KBM-7 (cell line): ENCODE data around the gene HMMR.
"Not testable (repeated sequence)": the region's sequence is repeated elsewhere in the genome, so short reads cannot be mapped to it uniquely, and the experiment has no call there.

ENCODE experiments used
- DNase-seq: peaks from one replicate; pipeline ENCODE4 v3.0.0-alpha.2; 2015
- in situ Hi-C: fragments of 300-500 bp; cut with MboI; formaldehyde crosslinking; loops from 2 replicates; pipeline ENCODE4 v1.14.3; 2020; ENCODE audit warnings: low sequenced_read_pairs, low pct_unique_long_range_greater_than_20kb, mixed read lengths

The HMMR gene

GRCh38 chr5:163460562-163461171 is at the start of gene HMMR:
HMMR (plus strand) TSS chr5:163460632; CDS start chr5:163460693, 61 bp downstream.
- DNase-seq: no peak
- in situ Hi-C loops: no loop called here

DNA sequence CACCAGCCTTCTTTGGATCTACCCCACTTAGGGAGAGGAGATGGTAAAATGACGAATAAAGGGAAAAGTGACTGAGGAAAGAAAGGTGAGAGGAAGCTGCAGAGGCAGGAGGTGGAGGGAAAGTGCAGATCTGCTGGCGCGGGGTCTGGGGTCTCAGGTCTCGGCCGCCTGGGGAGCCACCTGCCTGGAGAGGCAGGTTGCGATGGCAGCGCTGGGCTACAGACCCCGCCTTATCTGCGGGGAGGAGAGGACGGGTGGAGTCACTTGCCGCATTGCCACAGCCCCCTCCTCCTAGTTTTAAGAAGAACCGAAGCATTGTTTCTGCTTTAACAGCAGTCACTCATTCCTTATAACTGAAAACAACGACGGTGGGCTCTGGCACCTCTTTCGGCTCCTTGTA is 44.8 kb upstream of the HMMR start:
- in situ Hi-C loops, DNase-seq: not testable (repeated sequence)

DNA sequence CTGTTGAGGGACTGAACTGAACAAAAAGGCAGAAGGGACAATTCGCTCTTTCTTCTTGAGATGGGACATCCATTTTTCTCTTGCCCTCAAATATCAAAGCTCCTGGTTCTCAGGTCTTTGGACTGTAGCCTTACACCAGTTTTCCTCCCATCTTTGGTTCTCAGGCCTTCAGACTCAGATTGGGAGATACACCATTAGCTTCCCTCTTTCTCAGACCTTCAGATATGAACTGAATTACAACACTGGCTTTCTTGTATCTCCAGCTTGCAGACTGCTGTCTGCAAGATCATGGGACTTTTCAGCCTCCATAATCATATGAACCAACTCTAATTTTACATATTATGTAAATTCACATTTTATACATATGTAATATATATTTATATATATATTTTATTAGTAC is 35.6 kb upstream of the HMMR start:
- no peak for DNase-seq
- in situ Hi-C loops: no loop called here

- in situ Hi-C loops: not testable (repeated sequence)
- peak; percentile 82 for DNase-seq
Observed at GRCh38 chr5:163426128-163426527, 34.3 kb upstream of the HMMR start.

DNA sequence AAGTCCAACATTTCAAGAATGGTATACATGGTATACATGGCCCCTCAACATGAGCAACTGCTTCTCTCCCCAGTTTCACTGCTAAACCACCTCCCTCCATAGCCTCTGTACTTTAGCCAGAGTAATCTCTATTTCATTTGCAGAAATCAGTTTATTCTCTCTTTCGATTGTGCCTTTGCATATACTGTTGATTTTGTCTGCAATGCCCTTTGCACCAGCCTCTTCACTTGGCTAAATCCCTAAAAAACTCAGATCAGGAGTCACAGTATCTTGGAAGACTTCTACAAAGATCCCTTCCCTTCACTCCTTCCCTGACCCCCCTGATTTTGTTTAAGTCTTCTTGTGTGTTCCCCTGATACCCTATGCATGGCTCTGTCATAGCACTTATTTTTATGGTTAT is 27.9 kb upstream of the HMMR start:
- in situ Hi-C loops: no loop called here
- no peak for DNase-seq

DNA sequence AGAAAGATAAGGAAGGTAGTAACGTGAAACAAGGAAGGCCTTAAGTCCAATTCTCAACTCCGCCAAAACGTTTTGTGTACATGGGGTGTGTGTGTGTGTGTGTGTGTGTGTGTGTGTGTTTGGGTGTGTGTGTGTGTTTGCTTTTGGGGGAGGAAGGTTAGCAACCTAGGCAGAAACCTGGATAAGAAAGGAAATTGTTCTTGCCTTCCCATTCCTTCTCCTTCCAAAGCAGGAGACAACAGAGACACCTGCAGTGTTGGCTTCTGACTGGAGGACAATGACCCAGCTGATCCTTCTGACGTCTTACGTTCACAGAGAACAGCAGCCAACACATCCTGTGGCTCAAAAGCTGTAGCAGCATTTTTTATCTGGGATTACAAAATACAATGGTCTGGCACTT is 27.2 kb upstream of the HMMR start:
- in situ Hi-C loops: no loop called here

DNA sequence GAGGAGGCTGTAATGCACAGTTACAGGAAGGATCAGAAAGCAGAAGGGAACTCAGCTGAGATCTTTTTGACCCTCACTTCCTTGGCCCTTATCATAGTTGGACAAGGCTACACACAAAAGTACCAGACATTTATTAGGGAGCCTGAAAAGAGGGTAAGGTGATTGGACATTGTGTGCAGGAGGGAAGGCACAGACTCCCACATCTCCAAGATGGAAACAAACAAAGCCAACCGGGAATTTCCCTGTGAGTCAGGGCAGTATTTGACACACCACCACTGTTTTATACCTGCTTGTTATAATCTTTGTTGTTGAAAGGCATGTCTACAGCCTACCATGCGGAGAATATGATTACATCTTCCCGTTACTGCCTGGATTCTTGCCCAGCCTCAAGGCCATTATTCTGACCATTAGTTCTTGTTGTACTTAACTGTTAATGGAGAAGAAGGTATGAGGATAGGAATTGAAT is 26.0 kb upstream of the HMMR start:
- in situ Hi-C loops: no loop called here
- DNase-seq: peak; percentile 39

More for the DNA sequence above, 27.2 kb upstream of the HMMR start:
- DNase-seq: no peak

- no peak for DNase-seq
- in situ Hi-C loops: no loop called here
Observed at GRCh38 chr5:163436515-163436914, 23.9 kb upstream of the HMMR start.

DNA sequence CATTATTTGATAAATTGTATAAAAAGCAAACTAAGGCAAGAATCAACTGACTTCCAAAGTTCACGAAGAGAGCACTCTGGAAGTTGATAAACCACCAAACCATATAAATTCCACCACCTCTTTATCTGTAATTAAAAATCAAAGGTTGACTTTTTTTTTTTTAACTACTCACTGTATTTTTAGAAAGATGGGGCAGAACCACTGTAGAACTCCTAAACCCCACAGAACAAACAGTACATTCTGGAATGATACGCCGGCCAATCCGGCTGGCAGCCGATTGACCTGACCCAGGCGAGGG is 23.5 kb upstream of the HMMR start:
- in situ Hi-C loops: no loop called here

DNA sequence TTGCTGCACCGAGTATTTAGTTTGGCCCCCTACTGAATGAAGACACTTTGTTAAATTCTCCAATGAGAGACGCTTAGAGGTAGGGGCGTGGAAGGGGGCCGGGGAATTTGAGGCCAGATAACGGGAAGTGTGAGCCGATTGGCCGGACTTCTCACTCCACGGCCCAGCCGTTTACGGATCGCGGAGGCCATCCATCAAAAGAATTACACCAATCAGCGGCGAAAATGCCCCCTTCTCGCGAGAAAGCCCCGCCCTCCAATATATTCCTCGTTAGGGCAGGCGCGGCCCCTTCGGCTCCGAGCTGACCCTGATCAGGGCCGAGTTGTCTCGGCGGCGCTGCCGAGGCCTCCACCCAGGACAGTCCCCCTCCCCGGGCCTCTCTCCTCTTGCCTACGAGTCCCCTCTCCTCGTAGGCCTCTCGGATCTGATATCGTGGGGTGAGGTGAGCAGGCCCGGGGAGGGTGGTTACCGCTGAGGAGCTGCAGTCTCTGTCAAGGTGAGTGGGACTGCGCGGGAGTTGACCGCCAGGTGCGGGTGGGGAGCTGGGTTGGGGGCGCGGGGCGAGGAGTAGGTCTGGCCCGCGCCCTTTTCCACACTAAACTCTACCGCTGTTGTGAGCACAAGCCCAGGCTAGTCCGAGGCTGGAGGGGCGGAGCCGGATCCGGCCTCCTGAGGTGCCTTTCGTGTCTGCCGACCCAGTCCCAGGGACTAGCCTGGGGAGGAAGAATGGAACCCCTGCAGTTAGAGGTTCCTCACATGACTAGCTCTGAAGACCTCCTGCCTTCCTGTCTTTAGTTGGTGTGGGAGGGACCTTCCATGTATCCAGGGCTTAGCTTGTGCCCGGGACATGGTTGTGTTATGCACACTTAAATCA is 22.9 kb upstream of the HMMR start, which contains the start of gene CCNG1:
Gene CCNG1 (plus strand): TSS at position 287 of the 874 bp plus-strand sequence. CDS start 1,662 bp downstream, outside the sequence.
- DNase-seq: peak; percentile 99
- in situ Hi-C loops: no loop called here

More for the DNA sequence above, 23.5 kb upstream of the HMMR start:
- DNase-seq: no peak

DNA sequence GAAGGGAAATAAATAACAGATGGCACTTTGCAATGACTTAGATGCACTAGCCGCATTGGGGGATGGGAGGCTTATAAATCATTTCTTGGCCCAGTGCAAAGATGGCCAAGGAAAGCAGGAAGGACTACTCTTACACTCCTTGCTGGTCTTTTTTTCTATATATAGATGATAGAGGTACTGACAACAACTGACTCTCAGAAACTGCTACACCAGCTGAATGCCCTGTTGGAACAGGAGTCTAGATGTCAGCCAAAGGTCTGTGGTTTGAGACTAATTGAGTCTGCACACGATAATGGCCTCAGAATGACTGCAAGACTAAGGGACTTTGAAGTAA is 21.4 kb upstream of the HMMR start:
- in situ Hi-C loops: no loop called here

DNA sequence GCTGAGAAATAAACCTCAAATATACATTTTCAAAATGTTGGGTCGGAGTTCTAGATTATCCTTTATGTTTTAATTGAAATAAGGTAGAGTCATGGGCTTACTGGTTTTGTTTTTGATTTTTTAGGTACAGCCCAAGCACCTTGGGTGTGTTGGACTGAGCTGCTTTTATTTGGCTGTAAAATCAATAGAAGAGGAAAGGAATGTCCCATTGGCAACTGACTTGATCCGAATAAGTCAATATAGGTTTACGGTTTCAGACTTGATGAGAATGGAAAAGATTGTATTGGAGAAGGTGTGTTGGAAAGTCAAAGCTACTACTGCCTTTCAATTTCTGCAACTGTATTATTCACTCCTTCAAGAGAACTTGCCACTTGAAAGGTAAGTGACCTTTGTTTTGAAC is 19.5 kb upstream of the HMMR start:
- no peak for DNase-seq
- in situ Hi-C loops: no loop called here

More for the DNA sequence above, 21.4 kb upstream of the HMMR start:
- peak; percentile 95 for DNase-seq

DNA sequence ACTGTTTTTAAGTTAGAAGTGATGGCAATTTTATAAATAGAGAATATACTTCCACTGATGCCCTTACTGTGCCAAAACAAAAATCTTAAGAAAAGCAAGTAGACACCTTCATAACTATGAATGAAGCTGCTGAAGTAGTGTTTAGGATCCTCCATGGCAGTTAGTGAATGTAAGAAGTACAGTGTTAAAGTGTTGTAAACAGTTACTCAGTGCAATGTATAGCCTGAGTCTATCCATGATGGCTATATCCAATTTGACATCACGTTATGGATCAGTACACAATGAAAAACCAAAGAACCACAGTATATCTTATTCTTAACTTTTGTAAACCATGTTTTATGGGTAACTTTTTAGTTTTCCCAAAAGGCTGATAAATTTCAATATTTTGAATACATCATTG is 15.9 kb upstream of the HMMR start:
- in situ Hi-C loops: no loop called here
- DNase-seq: no peak

GRCh38 chr5:163445345-163445744 is 15.1 kb upstream of the HMMR start:
- no peak for DNase-seq
- in situ Hi-C loops: no loop called here

DNA sequence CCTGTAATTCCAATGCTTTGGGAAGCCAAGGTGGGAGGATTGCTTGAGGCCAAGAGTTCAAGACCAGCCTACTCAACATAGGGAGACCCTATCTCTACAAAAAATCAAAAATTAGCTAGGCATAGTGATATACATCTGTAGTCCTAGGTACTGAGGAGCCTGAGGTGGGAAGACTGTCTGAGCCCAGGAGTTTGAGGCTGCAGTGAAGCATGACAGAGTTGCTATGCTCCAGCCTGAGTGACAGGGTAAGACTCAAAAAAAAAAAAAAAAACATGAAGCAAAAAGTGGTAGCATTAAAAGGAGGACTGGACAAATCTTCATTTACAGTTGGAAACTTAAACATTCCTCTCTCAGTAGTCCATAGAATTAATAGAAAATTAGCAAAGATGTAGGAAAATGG is 13.2 kb upstream of the HMMR start:
- in situ Hi-C loops: no loop called here

DNA sequence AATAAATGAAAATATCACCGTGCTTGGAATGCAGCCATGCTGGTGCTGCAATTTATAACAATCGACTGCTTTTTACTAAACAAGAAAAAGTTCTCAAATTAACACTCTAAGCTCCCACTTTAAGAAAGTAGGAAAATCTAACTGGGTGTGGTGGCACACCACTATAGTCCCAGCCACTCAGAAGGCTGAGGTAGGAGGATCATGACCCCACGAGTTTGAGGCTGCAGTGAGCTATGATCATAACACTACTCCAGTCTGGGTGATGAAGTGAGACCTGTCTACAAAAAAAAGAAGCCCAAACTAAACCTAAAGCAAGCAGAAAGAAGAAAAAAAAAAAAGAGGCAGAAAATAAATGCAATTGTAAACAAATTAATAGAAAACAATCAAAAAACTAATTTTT is 12.6 kb upstream of the HMMR start:
- in situ Hi-C loops: no loop called here
- DNase-seq: no peak

More for the DNA sequence above, 13.2 kb upstream of the HMMR start:
- DNase-seq: no peak

- in situ Hi-C loops: no loop called here
- DNase-seq: no peak
Observed at GRCh38 chr5:163448491-163448890, 11.9 kb upstream of the HMMR start.

GRCh38 chr5:163451489-163451888 is 8.9 kb upstream of the HMMR start:
- in situ Hi-C loops: no loop called here
- no peak for DNase-seq

GRCh38 chr5:163453705-163454104 is 6.7 kb upstream of the HMMR start:
- in situ Hi-C loops: no loop called here
- no peak for DNase-seq

- in situ Hi-C loops, DNase-seq: not testable (repeated sequence)
Observed at GRCh38 chr5:163455406-163455805, 5.0 kb upstream of the HMMR start.
